NCI-H460 (cell line): ENCODE data around the gene ZNF260. TPM values are rescaled to one million over a fixed set of nuclear protein-coding genes. Genes with fewer than 3 reads are reported as not detected.

Experiments used
- DNase-seq: peaks from one replicate; pipeline ENCODE4 v3.0.0-alpha.2; 2016; ENCODE audit warnings: low read depth; ENCODE audit errors: extremely low read depth
- polyA plus RNA-seq: library from polyadenylated mRNA; depleted of rRNA; stranded (reverse); fragments of >200 nt; gene quantifications from 2 replicates; pipeline ENCODE4 v1.2.3, GENCODE V29; 2014; cell fraction: nucleus; rRNA removed
- total RNA-seq: library from RNA; depleted of rRNA; stranded (reverse); fragments of >200 nt; shearing (Covaris generic); gene quantifications from 2 replicates; pipeline ENCODE4 v1.2.3, GENCODE V29; 2014; rRNA removed

Gene ZNF260
- 15.1 and 17.4 TPM in 2 replicates for total RNA-seq
- 6.5 and 6.6 TPM in 2 replicates for polyA plus RNA-seq

DNA sequence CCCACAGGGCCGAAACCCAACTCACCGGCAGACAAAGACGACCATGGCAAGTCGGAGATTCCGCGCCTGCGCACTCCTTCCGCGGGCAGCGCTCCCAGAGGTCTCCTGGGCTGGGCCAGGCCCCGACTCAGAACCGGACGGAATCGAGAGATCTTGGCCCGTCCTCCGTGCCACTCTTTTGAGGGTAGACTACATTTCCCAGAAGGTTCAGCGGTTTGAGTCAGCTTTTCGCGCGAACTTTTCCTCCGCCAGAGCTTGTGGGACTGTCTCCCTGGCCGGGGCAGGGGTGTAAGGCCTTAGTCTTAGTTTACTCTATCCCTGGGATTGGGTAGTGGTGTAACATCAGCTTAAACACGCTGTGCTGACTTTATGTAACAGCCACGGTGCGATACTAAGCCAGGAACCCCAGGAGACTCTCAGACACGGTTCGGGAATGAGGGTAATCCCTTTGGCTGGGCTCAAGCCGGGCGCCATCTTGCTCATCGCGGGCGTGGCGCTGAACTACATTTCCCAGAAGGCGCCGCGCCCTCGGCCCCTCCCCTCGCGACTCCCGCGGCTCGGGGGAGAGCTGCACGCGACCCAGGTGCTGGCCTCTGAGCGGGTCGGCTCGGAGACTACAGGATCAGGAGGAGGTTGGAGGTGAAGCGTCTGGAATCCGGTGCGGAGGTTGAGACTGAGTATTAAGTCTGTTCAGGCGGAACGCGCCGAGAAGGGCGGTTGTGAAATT, at the start of gene ZNF260:
TSS of gene ZNF260 (minus strand) at position 78 of the 727 bp plus-strand sequence. CDS start 13,033 bp downstream, outside the sequence.
- DNase-seq, result peak; percentile 92

DNA sequence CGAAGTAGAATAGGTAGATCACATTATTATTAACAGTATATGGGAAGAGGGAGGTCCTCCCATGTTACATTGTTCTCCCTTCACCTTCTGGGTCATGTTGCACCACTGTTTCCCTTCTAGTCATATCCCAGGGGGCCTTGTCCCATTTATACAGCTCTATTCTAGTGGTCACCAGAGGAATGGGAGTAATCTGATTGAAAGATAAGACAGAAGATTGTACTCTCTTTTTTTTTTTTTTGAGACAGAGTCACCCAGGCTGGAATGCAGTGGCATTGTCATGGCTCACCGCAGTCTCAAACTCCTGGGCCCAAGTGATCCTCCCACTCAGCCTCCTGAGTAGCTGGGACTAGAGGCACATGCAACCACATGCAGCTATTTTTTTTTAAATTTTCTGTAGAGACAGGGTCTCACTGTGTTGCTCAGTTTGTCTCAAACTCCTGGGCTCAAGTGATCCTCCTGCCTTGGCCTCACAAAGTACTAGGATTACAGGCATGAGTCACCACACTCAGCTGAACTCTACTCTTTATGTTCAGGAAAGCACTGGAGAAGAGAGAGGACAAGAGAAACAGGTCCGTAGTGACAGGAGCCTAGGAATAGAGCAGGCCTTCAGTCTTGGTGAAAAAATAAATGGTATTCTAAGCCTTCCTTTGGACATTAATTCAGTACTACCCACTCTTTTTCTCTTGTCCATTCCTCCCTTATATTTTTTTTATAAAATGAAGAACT, 49.4 kb upstream of the ZNF260 start:
- DNase-seq, result no peak

- DNase-seq, result no peak
Measured at GRCh38 chr19:36574741-36575140, 46.7 kb upstream of the ZNF260 start.

GRCh38 chr19:36573895-36574720, 46.0 kb upstream of the ZNF260 start:
- no peak for DNase-seq

DNA sequence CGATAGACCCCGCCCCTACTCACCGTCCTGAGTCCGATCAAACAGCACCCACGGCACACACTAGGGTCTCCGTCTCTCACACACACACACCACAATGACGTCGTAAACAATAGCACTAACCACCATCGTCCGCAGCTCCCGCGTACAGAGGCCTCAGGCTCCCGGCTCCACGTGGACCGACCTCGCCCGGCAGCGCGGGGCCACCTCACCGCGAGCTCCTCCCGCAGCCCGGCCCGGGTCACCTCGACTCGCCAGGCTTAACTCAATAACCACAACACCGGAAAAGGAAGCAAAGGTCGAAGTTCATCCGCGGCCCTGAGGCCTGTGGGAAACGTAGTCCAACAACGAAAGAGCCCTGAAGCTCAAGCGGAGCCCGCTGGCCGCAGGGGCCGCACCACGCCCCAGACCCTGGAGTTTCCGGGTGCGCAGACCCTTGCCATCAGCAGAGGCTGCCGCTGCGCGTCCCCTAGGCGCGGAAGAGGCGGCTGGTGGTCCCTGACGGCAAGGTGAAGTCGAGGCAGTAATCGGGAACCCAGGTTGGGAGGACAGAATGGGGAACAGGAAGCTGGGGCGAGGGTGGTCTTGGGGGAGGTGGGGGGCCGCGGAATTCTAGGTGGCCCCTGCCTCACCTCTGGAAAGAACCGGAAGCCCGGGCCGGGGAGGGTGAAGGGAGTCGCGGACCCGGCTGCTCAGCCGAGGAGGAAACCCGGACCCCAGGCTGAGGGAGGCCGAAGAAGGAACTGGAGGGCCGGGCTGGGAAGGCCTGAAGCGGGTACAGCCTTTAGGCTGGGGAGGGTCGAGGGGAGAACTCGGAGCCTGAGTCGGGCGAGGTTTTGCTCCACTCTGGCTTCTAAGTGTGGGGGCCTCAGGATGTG, 45.2 kb upstream of the ZNF260 start, which contains the start of gene ZNF529:
TSS of gene ZNF529 (minus strand) at position 273 of the 875 bp plus-strand sequence. CDS start 946 bp downstream, outside the sequence.
- DNase-seq, result peak; percentile 80

DNA sequence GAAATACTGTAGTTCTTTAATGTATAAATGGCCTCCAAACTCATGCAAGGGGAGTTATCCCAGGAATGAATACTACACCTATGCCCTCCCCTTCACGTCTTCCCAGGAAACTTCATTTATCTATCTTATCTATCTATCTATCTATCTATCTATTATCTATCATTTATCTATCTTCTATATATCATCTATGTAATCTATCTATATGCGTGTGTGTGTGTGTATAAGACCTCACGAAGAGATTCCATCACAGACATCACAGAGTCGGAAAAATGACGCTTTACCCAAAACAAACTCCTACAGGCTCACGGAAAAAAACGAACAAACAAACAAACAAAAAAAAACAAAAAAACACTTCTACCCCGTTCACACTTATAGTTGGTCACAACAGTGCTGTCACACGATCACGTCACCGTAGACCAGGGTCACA, 44.5 kb upstream of the ZNF260 start:
- no peak for DNase-seq

GRCh38 chr19:36564391-36564790, 36.3 kb upstream of the ZNF260 start:
- DNase-seq, result no peak

DNA sequence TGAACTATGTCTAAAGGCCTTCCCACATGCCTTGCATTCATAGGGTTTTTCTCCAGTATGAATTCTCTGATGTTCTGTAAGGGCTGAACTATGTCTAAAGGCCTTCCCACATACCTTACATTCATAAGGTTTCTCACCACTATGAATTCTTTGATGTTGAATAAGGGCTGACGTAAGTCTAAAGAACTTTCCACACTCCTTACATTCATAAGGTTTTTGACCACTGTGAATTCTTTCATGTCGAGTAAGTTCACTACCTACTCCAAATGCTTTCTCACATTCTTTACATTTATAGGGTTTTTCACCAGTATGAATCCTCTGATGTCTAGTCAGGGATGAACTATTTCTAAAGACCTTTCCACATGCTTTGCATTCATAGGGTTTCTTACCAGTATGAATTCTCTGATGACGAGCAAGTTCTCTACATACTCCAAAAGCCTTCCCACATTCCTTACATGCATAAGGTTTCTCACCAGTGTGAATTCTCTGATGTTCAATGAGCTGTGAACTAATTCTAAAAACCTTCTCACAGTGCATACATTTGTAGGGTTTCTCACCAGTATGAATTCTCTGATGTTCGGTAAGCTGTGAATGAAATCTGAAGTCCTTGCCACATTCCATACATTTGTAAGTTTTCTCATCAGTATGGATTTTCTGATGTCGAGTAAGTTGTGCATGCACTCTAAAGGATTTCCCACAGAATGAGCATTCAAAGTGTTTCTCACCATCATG, 19.1 kb upstream of the ZNF260 start:
- DNase-seq, result no peak

DNA sequence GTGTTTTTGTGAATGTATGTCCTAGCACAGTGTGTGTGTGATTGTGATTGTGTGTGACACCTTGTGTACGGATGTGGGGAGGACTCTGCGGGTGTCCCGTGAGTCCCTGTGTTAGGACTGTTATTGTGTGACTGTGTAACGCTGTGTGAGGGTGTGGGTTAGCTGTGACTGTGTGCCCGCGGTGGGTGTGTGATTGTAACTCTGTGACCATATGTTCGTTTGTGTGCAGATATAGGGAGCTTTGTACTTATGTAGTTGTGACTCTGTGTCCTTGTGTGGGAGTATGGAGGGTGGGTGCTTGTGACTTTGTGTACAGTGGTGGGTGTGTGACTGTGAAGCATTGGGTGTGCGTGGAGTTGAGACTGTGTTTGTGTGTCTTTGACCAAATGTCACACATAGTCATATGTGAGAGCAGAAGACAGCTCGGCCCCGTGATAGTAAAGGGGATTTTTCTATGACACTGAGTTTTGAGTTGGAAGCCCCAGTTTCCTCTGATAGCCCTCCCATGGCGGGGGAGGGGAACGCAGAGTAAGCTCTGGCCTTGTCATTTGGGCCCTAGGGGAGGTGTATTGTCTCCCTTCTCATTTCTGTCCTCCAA, 949 bp upstream of the ZNF260 start:
- DNase-seq, result no peak

- no peak for DNase-seq
Measured at GRCh38 chr19:36527873-36528193, 238 bp downstream of the ZNF260 start.

DNA sequence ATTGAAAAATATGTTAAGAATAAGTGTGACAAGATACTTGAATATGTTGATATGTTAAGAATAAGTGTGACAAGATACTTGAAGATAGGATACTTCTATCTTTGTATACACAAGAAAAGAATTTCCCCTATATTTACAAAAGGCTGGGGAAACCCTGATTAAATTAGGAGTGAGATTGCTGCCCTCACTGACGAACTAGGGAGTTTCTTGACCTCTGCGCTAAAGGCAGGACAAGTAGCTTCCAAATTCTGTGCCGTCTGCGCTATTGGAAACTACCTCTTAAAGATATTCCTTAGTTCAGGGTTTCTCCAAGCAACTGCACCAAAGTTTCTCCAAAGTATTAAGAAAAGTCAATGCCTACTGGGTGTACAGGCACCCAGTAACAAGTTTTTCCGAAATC, 730 bp downstream of the ZNF260 start:
- no peak for DNase-seq

- no peak for DNase-seq
Measured at GRCh38 chr19:36526581-36526980, 1.5 kb downstream of the ZNF260 start.

GRCh38 chr19:36524617-36525016, 3.5 kb downstream of the ZNF260 start:
- DNase-seq, result no peak

GRCh38 chr19:36514012-36514612, 14.0 kb downstream of the ZNF260 start:
- no peak for DNase-seq

DNA sequence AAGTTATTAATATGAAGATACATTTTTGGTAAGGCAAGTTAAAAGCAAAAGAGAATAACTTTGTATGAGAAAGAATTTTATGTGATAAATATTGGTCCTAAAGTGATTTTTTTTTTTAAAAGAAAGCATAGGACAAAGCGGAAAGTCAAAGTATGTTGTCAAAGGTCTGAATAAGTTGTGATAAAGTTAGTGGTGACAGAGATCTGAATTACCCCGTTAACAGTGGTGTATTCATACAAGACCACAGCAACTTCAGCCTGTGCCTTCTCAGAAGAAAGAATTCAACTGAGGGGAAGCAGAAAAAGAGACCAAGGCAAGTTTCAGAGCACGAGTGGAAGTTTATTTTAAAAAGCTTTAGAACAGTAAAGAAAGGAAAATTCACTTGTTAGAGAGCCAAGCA, 19.7 kb downstream of the ZNF260 start:
- DNase-seq, result no peak

- DNase-seq, result no peak
Measured at GRCh38 chr19:36501973-36502372, 26.1 kb downstream of the ZNF260 start.

GRCh38 chr19:36497001-36497400, 31.1 kb downstream of the ZNF260 start:
- no peak for DNase-seq

- DNase-seq, result peak; percentile 31
Measured at GRCh38 chr19:36492689-36493453, 35.2 kb downstream of the ZNF260 start.
